GM23338 (cell line): ENCODE results near the gene CTSF. TPM values are rescaled to one million over a fixed set of nuclear protein-coding genes. Genes with fewer than 3 reads are reported as not detected.

ENCODE experiments used
- ATAC-seq: fragments of 200-7000 bp; cut with Tn5 transposase; 3 replicates; pipeline ENCODE4 v1.9.1; 2020
- DNase-seq: peaks from one replicate; pipeline ENCODE4 v3.0.0-alpha.2; 2015; ENCODE audit warnings: low spot score
- H2AFZ ChIP-seq: fragments of 200-600 bp; sonication (generic); 2 replicates; pipeline ENCODE4 v1.8.0; 2016; ENCODE audit warnings: antibody characterized with exemption, mild to moderate bottlenecking, moderate library complexity
- H3F3A ChIP-seq: fragments of 200-600 bp; sonication (generic); replicated peaks from 2 replicates; pipeline ENCODE4 v1.8.0; 2017; ENCODE audit warnings: antibody characterized with exemption, mixed run types, low read depth
- H3K27ac ChIP-seq: fragments of 200-600 bp; sonication (generic); 2 replicates; pipeline ENCODE4 v1.6.1; 2016; ENCODE audit warnings: low read depth
- H3K27me3 ChIP-seq: fragments of 200-600 bp; sonication (generic); 2 replicates; pipeline ENCODE4 v1.8.0; 2016; ENCODE audit warnings: mild to moderate bottlenecking, mixed run types, moderate library complexity; ENCODE audit not compliant: insufficient read depth
- H3K36me3 ChIP-seq: fragments of 200-600 bp; sonication (generic); 2 replicates; pipeline ENCODE4 v1.8.0; 2016; ENCODE audit warnings: mild to moderate bottlenecking; ENCODE audit not compliant: insufficient read depth
- H3K4me1 ChIP-seq: fragments of 200-600 bp; sonication (generic); 2 replicates; pipeline ENCODE4 v1.8.0; 2016; ENCODE audit warnings: mild to moderate bottlenecking, moderate library complexity; ENCODE audit not compliant: insufficient read depth
- H3K4me2 ChIP-seq: fragments of 200-600 bp; sonication (generic); 2 replicates; pipeline ENCODE4 v1.7.1; 2017; ENCODE audit warnings: mixed run types
- H3K4me3 ChIP-seq: fragments of 200-600 bp; sonication (generic); 2 replicates; pipeline ENCODE4 v1.6.1; 2016; ENCODE audit warnings: mixed run types
- H3K79me2 ChIP-seq: fragments of 200-600 bp; sonication (generic); replicated peaks from 2 replicates; pipeline ENCODE4 v1.8.0; 2017; ENCODE audit warnings: mild to moderate bottlenecking; ENCODE audit not compliant: insufficient read depth
- H3K9me2 ChIP-seq: fragments of 200-600 bp; sonication (generic); 2 replicates; pipeline ENCODE4 v1.8.0; 2017; ENCODE audit not compliant: insufficient read depth
- H4K20me1 ChIP-seq: fragments of 200-600 bp; sonication (generic); replicated peaks from 2 replicates; pipeline ENCODE4 v1.8.0; 2017; ENCODE audit warnings: mild to moderate bottlenecking; ENCODE audit not compliant: insufficient read depth
- H3K27ac Mint-ChIP-seq: 2 replicates; pipeline ENCODE4 v1.8.0; 2020; ENCODE audit warnings: inconsistent platforms, mild to moderate bottlenecking, moderate library complexity, mixed read lengths
- H3K27me3 Mint-ChIP-seq: 3 replicates; pipeline ENCODE4 v1.8.0; 2022; ENCODE audit warnings: low read depth, mild to moderate bottlenecking, moderate library complexity, mixed read lengths, inconsistent platforms; ENCODE audit not compliant: insufficient read depth, poor library complexity
- H3K36me3 Mint-ChIP-seq: 3 replicates; pipeline ENCODE4 v1.8.0; 2021; ENCODE audit warnings: low read depth, mild to moderate bottlenecking, inconsistent platforms, moderate library complexity, mixed read lengths
- H3K4me1 Mint-ChIP-seq: 3 replicates; pipeline ENCODE4 v1.8.0; 2020; ENCODE audit warnings: mild to moderate bottlenecking, inconsistent platforms, mixed read lengths
- H3K4me3 Mint-ChIP-seq: 3 replicates; pipeline ENCODE4 v1.8.0; 2021; ENCODE audit warnings: moderate library complexity, mild to moderate bottlenecking, inconsistent platforms, mixed read lengths
- H3K9me3 Mint-ChIP-seq: 3 replicates; pipeline ENCODE4 v1.8.0; 2020; ENCODE audit warnings: moderate library complexity, mild to moderate bottlenecking, inconsistent platforms, mixed read lengths
- CREB1 ChIP-seq: fragments of 250-450 bp; sonication (Bioruptor Pico); IDR thresholded peaks from 2 replicates; pipeline ENCODE4 v1.5.0; 2020; ENCODE audit warnings: low read depth, mild to moderate bottlenecking, moderate library complexity
- CTCF ChIP-seq, 2 experiments: fragments of 200-600 bp in 1 of 2; sonication (generic) in 1 of 2; conservative IDR thresholded peaks; 2 replicates each; pipeline versions ENCODE4 v1.5.1 to v1.6.1; 2016 to 2017; ENCODE audit warnings: antibody characterized with exemption in 2 of 2, low read depth in 2 of 2, mild to moderate bottlenecking in 2 of 2, moderate library complexity in 1 of 2
- EZH2 ChIP-seq: fragments of 200-600 bp; sonication (generic); IDR thresholded peaks from one replicate; pipeline ENCODE4 v1.8.0; 2017; ENCODE audit warnings: antibody characterized with exemption, mild to moderate bottlenecking, low read depth; ENCODE audit not compliant: unreplicated experiment
- EZH2phosphoT487 ChIP-seq: fragments of 200-600 bp; sonication (generic); IDR thresholded peaks from one replicate; pipeline ENCODE4 v1.8.1; 2018; ENCODE audit warnings: antibody characterized with exemption; ENCODE audit not compliant: unreplicated experiment
- JUNB ChIP-seq: IDR thresholded peaks from one replicate; pipeline ENCODE4 v1.6.1; 2016; ENCODE audit warnings: antibody characterized with exemption; ENCODE audit not compliant: unreplicated experiment
- NANOG ChIP-seq: IDR thresholded peaks from 2 replicates; pipeline ENCODE4 v1.6.1; 2016; ENCODE audit warnings: antibody characterized with exemption, borderline replicate concordance
- POLR2AphosphoS5 ChIP-seq: IDR thresholded peaks from 2 replicates; pipeline ENCODE4 v1.6.1; 2016; ENCODE audit warnings: antibody characterized with exemption, low read depth
- REST ChIP-seq: IDR thresholded peaks from one replicate; pipeline ENCODE4 v1.6.1; 2018; ENCODE audit warnings: antibody characterized with exemption; ENCODE audit not compliant: unreplicated experiment
- STAT1 ChIP-seq: IDR thresholded peaks from one replicate; pipeline ENCODE4 v1.6.1; 2016; ENCODE audit warnings: antibody characterized with exemption; ENCODE audit not compliant: unreplicated experiment
- ZNF114 ChIP-seq: fragments of 250-450 bp; sonication (Bioruptor Pico); IDR thresholded peaks from 2 replicates; pipeline ENCODE4 v1.5.0; 2020; ENCODE audit warnings: mild to moderate bottlenecking, moderate library complexity
- ZNF331 ChIP-seq: fragments of 250-450 bp; sonication (Bioruptor Pico); IDR thresholded peaks from 2 replicates; pipeline ENCODE4 v1.5.0; 2020; ENCODE audit warnings: low read depth, mild to moderate bottlenecking, moderate library complexity
- polyA plus RNA-seq: library from polyadenylated mRNA; unstranded; fragments of >200 nt; fragmentation: Nextera tagmentation; extraction: Ambion mirVana; gene quantifications from 2 replicates; pipeline ENCODE4 v1.2.1, GENCODE V29; 2016
- total RNA-seq: library from RNA; depleted of rRNA; stranded (reverse); fragments of >200 nt; shearing (Covaris generic); gene quantifications from 2 replicates; pipeline ENCODE4 v1.2.3, GENCODE V29; 2014
- TF ChIP-seq, protein P1 (sequence below): fragments of 250-450 bp; sonication (Bioruptor Pico); IDR thresholded peaks from 2 replicates; pipeline ENCODE4 v1.5.0; 2020; ENCODE audit warnings: mild to moderate bottlenecking, moderate library complexity
- TF ChIP-seq, protein P2 (sequence below): IDR thresholded peaks from 2 replicates; pipeline ENCODE4 v1.6.1; 2016; ENCODE audit warnings: antibody characterized with exemption

Gene CTSF
- total and polyA plus RNA-seq, 2 experiments from 2014 or later: 20.4 to 51.1 TPM

- Histone ChIP-seq H3K79me2 (peaks cover 22% of the 10 kb centered on the region), H3K4me1 (no peaks in the 10 kb centered on the region; the same call in 1 of the 2 replicates), H2AFZ (no peak overlapping the region), H3K27ac (no peak overlapping the region), H4K20me1 (peaks cover 4% of the 10 kb centered on the region), H3K9me2 (no peaks in the 10 kb centered on the region), H3K4me3 (no peak overlapping the region), H3K36me3 (0 out of 2 replicates have a peak, but pooled peaks cover under 1% of the 10 kb centered on the region), H3K4me2 (no peak overlapping the region), H3F3A (peaks cover 13% of the 10 kb centered on the region; the same call in 1 of the 2 replicates), H3K27me3 (no peaks in the 10 kb centered on the region)
- TF ChIP-seq, protein P1, sequence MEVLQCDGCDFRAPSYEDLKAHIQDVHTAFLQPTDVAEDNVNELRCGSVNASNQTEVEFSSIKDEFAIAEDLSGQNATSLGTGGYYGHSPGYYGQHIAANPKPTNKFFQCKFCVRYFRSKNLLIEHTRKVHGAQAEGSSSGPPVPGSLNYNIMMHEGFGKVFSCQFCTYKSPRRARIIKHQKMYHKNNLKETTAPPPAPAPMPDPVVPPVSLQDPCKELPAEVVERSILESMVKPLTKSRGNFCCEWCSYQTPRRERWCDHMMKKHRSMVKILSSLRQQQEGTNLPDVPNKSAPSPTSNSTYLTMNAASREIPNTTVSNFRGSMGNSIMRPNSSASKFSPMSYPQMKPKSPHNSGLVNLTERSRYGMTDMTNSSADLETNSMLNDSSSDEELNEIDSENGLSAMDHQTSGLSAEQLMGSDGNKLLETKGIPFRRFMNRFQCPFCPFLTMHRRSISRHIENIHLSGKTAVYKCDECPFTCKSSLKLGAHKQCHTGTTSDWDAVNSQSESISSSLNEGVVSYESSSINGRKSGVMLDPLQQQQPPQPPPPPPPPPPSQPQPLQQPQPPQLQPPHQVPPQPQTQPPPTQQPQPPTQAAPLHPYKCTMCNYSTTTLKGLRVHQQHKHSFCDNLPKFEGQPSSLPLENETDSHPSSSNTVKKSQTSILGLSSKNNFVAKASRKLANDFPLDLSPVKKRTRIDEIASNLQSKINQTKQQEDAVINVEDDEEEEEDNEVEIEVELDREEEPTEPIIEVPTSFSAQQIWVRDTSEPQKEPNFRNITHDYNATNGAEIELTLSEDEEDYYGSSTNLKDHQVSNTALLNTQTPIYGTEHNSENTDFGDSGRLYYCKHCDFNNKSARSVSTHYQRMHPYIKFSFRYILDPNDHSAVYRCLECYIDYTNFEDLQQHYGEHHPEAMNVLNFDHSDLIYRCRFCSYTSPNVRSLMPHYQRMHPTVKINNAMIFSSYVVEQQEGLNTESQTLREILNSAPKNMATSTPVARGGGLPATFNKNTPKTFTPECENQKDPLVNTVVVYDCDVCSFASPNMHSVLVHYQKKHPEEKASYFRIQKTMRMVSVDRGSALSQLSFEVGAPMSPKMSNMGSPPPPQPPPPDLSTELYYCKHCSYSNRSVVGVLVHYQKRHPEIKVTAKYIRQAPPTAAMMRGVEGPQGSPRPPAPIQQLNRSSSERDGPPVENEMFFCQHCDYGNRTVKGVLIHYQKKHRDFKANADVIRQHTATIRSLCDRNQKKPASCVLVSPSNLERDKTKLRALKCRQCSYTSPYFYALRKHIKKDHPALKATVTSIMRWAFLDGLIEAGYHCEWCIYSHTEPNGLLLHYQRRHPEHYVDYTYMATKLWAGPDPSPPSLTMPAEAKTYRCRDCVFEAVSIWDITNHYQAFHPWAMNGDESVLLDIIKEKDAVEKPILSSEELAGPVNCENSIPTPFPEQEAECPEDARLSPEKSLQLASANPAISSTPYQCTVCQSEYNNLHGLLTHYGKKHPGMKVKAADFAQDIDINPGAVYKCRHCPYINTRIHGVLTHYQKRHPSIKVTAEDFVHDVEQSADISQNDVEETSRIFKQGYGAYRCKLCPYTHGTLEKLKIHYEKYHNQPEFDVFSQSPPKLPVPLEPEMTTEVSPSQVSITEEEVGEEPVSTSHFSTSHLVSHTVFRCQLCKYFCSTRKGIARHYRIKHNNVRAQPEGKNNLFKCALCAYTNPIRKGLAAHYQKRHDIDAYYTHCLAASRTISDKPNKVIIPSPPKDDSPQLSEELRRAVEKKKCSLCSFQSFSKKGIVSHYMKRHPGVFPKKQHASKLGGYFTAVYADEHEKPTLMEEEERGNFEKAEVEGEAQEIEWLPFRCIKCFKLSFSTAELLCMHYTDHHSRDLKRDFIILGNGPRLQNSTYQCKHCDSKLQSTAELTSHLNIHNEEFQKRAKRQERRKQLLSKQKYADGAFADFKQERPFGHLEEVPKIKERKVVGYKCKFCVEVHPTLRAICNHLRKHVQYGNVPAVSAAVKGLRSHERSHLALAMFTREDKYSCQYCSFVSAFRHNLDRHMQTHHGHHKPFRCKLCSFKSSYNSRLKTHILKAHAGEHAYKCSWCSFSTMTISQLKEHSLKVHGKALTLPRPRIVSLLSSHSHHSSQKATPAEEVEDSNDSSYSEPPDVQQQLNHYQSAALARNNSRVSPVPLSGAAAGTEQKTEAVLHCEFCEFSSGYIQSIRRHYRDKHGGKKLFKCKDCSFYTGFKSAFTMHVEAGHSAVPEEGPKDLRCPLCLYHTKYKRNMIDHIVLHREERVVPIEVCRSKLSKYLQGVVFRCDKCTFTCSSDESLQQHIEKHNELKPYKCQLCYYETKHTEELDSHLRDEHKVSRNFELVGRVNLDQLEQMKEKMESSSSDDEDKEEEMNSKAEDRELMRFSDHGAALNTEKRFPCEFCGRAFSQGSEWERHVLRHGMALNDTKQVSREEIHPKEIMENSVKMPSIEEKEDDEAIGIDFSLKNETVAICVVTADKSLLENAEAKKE: no peak
- TF ChIP-seq NANOG: no peak
- TF ChIP-seq REST: no peak
- no peak for TF ChIP-seq CTCF (conservative IDR thresholded peaks at IDR 0.05; ENCODE audit: low read depth in 2 of 2)
- TF ChIP-seq ZNF114 (CRISPR knock-in tag): no peak
- TF ChIP-seq POLR2AphosphoS5: no peak
- no peak for TF ChIP-seq EZH2
- no peak for TF ChIP-seq ZNF331 (CRISPR knock-in tag)
- no peak for TF ChIP-seq CREB1 (CRISPR knock-in tag)
- TF ChIP-seq JUNB: no peak
- no peak for TF ChIP-seq STAT1
- TF ChIP-seq, protein P2, sequence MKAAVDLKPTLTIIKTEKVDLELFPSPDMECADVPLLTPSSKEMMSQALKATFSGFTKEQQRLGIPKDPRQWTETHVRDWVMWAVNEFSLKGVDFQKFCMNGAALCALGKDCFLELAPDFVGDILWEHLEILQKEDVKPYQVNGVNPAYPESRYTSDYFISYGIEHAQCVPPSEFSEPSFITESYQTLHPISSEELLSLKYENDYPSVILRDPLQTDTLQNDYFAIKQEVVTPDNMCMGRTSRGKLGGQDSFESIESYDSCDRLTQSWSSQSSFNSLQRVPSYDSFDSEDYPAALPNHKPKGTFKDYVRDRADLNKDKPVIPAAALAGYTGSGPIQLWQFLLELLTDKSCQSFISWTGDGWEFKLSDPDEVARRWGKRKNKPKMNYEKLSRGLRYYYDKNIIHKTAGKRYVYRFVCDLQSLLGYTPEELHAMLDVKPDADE: no peak
- no peak for TF ChIP-seq EZH2phosphoT487
- no peak overlapping the region for H3K27ac Mint-ChIP-seq
- ATAC-seq: no peak
- H3K27me3 Mint-ChIP-seq: peaks cover 14% of the 10 kb centered on the region
- DNase-seq: no peak
- H3K4me1 Mint-ChIP-seq: peaks cover 3% of the 10 kb centered on the region; the same call in 2 of the 3 replicates
- no peak overlapping the region for H3K4me3 Mint-ChIP-seq
- H3K9me3 Mint-ChIP-seq: no peaks in the 10 kb centered on the region
- H3K36me3 Mint-ChIP-seq: peaks cover 18% of the 10 kb centered on the region
Measured at GRCh38 chr11:66612458-66612857, 44.1 kb upstream of the CTSF start.
